ENCODE measurements around the gene TMPRSS2.

- TF ChIP-seq CTCF (IDR thresholded peaks at IDR 0.05) (no peak), EZH2 (IDR thresholded peaks at IDR 0.05; ENCODE audit: borderline replicate concordance, insufficient read depth, low read depth, low read length, poor library complexity, severe bottlenecking) (no peak)
These were observed 80.4 kb downstream of the TMPRSS2 start for GRCh38 chr21:41427556-41427955.

Data from B cell (primary cell).